ENCODE data around the gene ZNF577.

The ZNF577 gene

GRCh38 chr19:51861870-51862622, 25.7 kb downstream of the ZNF577 start:
- no peak for DNase-seq (ENCODE audit: low read depth in 2 of 2)

GRCh38 chr19:51837145-51837544, 50.6 kb downstream of the ZNF577 start:
- DNase-seq (ENCODE audit: low read depth in 2 of 2), result no peak

- DNase-seq (ENCODE audit: low read depth in 2 of 2), result no peak
Observed at GRCh38 chr19:51830274-51830673, 57.5 kb downstream of the ZNF577 start.

- DNase-seq (ENCODE audit: low read depth in 2 of 2), result no peak
Observed at GRCh38 chr19:51824281-51825005, 63.3 kb downstream of the ZNF577 start.

- no peak for DNase-seq (ENCODE audit: low read depth in 2 of 2)
Observed at GRCh38 chr19:51822946-51823345, 64.8 kb downstream of the ZNF577 start.

- DNase-seq (ENCODE audit: low read depth in 2 of 2), result no peak
Observed at GRCh38 chr19:51822325-51822724, 65.4 kb downstream of the ZNF577 start.

GRCh38 chr19:51821921-51822320, 65.8 kb downstream of the ZNF577 start:
- no peak for DNase-seq (ENCODE audit: low read depth in 2 of 2)

- no peak for DNase-seq (ENCODE audit: low read depth in 2 of 2)
Observed at GRCh38 chr19:51821456-51821855, 66.3 kb downstream of the ZNF577 start.

Data from stimulated activated CD4-positive, alpha-beta T cell treated with anti-CD3 and anti-CD28 coated beads, Interleukin-4, amount 100 ng/mL, for 48 hours (primary cell).